ENCODE measurements around the gene MBNL2.

Gene MBNL2

DNA sequence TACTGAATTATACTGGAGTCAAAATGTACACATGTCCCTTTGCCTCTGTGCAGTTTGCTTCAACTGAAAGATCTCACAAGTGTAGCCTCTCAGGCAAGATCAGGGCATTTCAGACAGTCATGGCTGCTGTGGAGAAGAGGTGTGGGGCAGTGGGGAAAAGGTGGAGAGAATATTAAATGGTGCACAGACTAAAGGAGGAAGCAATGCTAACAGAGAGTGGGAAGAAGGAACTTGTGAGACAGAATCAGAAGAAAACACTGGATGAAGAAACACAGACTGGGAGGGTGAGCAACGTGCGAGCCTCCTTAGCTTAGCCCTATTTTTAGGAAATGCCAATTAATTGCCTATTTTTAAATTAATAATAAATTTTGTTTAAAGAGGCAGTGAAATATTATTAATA lies 162.2 kb downstream of the MBNL2 start:
- no peak for DNase-seq (ENCODE audit: low spot score)

DNA sequence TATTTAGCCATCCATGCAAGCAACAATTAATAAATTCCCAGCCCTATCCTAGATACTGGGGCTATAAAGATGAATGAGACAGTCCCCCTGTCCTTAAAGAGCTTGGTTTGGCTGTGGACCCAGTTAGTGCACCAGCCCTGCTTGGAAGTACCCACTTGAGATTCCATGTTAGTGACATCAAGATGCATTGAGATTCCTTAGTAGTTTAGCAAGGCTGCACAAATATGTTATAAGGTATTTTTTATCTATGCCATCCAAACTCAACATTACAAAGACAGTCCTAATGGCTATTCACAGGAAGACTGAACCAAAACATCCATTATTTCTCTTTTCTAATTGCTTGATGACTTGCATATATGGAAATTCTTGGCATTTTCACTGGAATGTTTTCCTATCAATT lies 163.0 kb downstream of the MBNL2 start:
- no peak for DNase-seq (ENCODE audit: low spot score)

DNA sequence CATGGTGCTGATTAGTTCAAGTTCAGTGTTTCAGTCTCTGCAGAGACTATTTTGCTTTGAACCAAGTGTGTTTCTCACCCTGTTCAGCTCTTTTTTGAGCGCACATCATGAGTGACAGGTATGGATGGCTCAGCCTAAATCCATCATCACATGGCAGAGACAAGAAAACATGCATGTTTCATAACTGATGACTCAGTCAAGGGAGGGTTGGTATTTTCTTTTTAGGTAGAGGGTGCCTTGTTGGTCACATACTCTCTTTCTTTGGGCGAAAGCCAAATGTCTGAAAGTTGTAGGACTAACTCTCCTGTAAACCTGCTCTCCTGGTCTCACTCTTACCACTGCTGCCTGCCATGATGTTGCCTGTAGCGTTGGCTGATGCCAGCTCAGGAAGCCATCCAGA lies 163.7 kb downstream of the MBNL2 start:
- no peak for DNase-seq (ENCODE audit: low spot score)

DNA sequence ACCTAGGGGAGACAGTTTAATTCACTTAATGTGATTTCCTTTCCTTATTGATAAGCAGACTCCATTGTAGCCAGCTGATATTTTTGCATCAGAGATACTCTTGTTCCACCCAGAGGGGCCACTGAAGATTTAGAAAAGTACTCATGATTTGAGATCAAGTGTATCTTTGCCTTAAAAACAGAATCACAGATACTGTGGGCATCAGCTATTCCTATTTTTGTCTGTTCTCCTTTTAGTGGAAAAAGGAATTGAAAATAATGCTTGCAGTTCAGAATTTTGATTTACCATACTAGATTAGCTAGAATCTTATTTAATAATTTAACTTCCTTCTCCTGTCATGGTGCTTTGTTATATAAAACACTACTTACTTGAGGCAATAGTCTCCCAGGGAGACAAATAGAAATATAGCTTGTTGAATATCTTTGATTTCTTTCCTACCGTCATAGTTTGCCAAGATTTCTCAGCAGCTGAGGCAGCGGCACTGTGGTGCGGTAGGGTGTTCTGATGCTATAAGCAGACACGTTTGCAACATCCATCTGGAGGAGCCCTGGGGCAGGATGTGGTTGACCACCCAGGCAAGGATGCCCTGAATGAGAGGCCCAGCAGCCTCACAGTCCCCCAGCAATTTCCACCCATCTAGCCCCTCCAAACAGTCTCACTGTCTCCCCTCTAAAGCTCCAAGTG lies 164.8 kb downstream of the MBNL2 start:
- no peak for DNase-seq (ENCODE audit: low spot score)

DNA sequence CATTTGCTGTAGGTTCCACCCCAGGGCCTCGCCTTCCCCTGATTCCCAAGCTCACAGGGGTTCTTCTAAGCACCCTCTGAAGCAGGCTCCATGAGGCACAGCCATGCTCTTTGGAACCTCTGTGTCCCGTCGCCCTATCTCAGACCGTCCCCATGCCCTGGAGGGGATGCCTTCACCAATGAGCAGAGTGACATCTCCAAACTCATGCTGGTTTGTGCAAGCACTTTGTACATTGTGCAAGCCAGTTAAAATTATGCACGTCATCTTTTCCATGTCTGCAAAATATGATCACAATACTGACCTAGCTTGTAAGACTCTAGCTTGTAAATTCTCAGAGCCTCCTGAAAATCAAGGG lies 165.3 kb downstream of the MBNL2 start:
- DNase-seq (ENCODE audit: low spot score) = no peak

DNA sequence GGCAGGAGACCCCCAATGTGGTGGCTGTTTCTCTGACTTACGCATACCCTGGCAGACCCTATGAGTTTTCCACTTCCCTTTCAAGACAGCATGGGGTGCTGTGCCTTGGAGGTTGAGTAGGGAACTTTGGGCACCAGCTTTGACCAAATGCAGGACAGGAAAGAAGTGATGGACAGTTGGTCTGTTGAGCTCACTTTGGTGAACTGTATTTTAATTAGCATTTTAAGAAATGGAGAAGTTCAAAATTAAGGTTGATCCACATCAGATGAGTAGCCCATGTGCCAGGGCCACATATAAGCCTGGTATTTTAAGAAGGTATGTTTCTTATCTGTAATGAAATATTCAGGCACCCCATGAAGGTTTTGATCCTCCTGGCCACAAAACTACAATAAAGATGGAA lies 165.8 kb downstream of the MBNL2 start:
- no peak for DNase-seq (ENCODE audit: low spot score)

DNA sequence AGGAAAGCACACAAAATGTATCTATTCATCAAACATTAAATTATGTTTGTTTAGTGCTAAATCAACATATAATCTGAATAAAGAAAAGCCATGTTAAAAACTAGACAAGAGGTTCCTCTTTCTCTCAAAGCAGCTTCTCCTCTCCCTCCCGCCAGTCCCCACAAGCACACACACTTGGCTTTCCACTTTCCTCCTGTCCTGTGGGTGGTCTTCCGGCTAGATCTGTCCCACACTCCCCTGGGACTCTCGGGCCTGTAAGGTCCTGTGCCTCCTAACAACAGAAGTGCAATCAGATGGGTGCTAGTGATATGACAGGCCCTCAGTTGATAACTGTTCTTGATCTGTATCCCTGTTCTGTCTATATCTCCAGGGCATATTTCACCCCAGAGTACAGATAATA lies 166.2 kb downstream of the MBNL2 start:
- DNase-seq (ENCODE audit: low spot score) = no peak

DNA sequence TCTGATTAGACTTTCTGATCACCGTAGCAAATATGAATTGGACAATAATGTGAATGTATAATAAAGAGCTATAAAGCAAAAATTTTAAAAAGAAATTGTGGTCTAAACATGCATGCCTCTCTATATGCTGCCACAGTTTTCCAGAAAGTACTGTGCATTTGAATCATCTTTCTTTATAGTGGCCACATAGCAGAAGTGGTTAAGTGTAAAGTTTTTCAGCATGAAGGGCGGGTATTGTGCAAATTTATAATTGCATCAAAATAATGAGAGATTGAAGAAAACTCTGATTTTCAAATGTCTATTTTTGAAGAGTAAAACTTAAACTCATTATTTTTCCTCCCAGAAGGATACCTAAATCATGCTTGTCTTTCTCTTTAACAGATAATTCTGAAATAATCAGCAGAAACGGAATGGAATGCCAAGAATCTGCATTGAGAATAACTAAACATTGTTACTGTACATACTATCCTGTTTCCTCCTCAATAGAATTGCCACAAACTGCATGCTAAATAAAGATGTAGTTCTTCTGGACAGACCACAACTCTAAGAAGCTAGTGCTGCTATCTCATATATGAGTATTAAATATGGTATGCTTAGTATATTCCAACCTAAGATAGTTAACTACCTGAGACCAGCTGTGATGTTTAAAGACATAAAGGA lies 168.9 kb downstream of the MBNL2 start:
- no peak for DNase-seq (ENCODE audit: low spot score)

DNA sequence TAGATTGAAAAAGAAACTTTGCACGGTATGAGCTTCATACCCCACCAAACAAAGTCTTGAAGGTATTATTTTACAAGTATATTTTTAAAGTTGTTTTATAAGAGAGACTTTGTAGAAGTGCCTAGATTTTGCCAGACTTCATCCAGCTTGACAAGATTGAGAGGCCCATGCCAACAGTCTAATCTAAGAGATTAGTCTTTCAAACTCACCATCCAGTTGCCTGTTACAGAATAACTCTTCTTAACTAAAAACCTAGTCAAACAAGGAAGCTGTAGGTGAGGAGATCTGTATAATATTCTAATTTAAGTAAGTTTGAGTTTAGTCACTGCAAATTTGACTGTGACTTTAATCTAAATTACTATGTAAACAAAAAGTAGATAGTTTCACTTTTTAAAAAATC lies 169.9 kb downstream of the MBNL2 start:
- no peak for DNase-seq (ENCODE audit: low spot score)

DNA sequence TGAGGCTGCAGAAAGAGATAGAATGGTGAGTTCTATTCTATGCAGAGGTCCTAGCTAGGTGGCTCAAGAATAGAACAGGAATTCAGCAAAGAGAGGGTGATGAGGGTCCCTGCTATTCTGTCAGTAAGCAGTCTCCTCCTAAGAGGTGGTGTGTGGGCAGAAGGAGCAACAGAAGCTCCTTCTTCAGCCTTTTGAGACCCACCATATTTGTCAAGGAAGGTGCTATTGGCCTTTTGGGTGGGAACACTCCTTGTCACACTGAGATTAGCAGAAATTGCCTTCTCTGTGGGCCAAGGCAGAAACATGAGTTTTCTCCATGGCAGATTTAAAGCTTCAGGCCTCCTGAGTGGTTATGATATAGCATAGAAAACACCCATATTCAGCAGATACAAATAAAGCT lies 172.4 kb downstream of the MBNL2 start:
- no peak for DNase-seq (ENCODE audit: low spot score)

DNA sequence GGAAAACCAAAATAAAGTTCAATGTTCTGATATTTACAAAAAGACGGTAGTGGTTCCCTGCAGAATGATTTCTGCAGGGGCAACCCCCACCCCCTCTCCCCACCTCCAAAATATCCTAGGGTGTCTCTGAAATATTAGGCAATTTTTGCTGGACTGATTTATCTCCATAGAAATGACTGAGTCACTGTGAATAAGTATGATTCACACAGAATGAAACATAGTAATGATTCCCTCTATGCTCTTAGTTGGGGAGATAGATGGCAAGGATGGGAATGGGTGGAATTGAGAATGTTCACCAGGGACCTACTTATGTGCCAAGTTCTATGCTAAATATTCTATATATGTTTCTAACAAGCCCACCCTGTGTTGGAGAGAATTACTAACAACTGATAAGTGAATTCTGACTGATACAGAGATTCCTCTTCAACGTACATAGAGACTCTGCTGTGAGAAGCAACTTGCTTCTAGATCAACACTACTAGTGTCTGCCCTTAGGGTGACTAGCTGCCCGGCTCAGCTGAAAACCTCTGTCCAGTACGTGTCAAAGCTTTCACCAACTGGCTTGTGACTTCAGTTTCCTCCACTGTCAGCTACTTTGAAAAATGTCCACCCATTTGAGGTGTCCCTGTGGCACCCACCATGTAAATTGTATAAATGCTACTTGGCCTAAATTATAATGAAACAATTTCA lies 173.5 kb downstream of the MBNL2 start:
- DNase-seq (ENCODE audit: low spot score) = no peak

DNA sequence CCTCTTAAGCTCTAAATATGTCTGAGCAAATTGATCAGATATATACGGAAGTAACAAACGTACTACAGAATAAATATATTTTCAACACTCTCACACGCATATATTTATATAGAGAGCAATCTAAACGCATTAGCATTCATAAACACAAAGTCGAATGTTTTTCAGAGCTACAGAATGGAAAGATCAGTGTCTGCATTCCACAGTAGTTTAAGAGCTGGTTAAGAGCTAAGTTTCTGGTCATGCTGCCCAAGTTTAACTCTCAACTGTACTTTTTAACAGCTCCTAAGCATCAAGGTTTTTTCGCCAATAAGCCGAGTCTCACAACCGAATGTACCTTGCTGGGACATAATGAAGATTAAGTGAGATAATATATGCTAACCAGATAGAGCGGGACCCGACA lies 175.1 kb downstream of the MBNL2 start:
- no peak for DNase-seq (ENCODE audit: low spot score)

DNA sequence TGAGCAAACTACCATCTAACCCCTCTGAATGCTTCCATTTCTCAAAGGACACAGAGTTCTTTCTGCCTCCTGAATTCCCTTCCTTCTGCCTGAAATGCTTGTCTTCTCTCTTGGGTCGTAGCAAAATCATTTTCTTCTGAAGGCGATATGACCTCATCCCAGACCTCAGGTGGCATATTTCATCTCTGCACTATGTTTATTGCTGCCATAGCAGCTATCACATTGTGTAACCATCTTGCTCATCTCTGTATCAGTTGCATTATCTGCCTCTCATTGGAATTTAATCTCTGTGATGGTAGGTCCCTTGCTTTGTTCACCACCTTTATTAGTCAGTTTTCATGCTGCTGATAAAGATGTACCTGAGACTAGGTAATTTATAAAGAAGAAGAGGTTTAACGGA lies 179.3 kb downstream of the MBNL2 start:
- DNase-seq (ENCODE audit: low spot score) = no peak

DNA sequence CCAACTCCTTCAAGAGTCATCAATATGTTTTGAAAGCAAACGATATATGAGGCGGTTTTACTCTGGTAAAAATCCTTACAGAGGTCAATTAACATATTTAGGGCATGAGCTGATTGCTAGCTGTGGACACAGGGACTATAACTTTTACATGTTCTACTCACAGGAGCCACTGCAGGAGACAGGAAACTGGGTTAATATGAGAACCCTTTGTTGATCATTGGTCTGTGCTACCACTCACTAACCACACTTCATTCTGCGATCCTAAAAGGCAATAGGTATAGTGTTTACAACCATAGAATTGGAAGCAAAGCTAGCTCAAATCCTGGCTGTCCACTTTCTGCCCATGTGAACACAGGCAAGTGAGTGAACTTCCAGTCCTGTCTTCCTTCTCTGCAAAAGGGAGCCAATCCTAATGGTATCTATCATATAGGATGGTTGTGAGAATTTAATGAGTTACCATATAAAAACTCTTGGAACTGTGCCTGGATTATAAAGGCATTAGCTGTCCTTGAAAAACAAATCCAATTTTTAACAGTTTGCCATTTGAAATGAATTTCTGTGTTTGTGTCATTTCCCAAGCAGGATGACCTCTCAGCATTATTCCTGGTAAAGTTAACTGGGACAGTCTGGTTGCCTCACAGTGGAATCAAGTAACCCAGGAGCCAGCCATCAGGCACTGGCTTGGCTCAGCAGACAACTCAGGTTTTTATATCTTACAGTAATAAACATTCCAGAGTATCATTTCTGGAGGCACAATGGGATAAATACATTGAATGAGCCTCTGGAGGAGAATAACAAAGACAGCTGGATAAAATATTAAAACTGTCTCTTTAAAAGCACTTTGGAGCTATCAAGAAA lies 182.0 kb downstream of the MBNL2 start:
- DNase-seq (ENCODE audit: low spot score) = no peak

DNA sequence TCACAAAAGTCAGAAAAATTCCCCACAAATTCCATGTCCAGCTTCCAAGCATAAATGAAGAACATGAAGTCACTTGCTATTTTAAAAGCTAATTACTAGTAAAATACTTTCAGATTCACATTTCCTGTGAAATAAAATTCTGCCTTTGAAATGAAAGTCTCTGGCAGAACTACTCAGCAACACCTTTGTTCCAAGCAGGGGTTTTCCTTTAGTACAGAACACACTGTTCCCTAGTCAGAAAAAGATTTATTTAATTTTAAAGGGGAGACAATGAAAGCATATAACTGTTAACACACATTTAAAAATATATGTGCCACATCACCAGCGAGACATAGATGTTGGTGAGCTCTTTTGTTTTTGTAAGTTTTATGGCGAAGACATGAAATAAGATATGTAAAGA lies 185.4 kb downstream of the MBNL2 start:
- DNase-seq (ENCODE audit: low spot score) = no peak

DNA sequence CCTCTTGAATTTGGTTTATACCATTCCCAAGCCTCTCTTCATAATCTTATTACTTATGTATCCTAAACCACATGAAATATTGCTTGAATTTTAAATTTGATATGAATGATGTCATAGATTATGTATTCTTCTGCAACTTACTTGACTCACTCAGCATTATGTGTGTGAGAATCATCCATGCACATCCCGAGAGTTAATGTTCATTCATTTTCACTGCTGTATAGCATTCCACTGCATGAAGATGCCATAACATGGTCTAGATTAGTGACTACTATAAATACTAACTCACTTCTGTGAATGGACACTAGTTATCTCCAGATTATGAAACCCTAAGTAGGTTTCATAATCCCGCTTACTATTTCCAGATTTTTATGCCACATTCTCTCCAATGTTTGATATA lies 186.8 kb downstream of the MBNL2 start:
- DNase-seq (ENCODE audit: low spot score) = no peak

DNA sequence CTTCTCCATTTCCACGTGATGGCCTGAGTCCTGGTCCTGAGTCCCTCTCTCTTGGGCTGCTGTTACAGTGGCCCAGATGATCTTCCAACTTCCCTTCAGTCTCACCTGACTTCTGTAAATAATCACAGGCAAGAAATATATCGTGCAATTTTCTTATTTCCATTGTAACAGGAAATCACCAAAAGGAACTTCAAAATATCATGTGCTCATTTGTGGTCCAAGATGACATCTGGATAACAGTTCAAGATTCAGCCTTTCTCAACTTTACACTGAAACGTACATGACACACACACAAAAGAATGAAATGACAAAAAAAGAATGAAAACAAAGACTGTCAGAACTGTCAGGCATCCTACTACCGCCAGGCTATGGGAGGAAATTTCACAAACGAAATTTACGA lies 189.9 kb downstream of the MBNL2 start:
- no peak for DNase-seq (ENCODE audit: low spot score)

DNA sequence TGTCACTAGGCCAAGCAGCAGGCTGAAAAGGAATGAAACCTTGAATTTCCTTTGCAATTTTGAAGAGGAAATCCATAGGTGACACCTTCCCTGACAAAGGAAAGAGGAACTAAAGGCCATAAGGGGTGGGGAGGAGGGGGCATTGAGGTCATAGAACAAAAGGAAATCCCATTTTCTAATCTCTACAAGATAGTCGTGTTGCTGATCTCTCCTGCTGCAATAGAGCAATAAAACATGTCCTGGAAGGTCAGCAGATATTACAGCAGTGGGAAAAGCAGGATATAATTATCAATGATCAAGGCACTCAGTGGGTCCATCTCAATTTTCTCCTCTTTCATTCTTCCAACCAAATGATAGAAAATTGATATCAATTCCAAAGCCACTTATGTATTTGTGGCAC lies 191.6 kb downstream of the MBNL2 start:
- DNase-seq (ENCODE audit: low spot score) = no peak

DNA sequence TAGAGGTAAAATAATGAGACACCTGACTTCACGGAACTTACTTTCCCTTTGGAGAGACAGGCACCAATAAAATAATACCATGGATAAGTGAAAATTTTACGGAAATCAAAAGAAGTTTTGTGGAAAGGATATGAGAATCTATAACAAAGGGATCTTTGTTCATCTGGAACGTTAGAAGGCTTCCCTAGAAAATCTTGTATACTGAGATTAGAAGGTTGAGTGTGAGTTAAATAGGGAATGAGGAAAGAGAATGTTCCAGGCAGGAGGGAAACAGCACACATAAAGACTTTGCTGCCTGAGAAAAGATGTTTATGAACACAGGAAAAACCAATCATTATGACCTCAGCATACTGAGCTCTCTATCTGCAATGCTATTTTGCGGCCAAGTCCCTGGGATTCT lies 192.3 kb downstream of the MBNL2 start:
- DNase-seq (ENCODE audit: low spot score) = no peak

DNA sequence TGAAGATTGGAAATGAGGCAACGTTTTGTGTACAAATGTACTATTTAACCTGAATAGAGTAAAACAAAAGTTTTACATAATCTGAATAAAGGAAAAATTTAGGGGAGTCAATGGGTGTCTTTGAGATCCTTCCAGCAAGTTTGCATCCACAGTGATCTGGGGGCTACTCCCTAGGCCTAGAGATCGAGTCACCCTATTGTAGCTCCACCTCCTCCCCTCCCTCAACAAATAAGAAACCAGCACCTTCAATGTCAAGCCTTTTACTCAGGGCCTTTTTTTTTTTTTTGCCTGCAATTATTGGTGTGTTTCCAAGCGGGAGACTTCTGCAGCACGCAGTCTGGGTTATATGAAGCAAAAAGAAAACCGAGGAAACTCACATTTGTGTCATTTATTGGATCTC lies 195.6 kb downstream of the MBNL2 start:
- no peak for DNase-seq (ENCODE audit: low spot score)

DNA sequence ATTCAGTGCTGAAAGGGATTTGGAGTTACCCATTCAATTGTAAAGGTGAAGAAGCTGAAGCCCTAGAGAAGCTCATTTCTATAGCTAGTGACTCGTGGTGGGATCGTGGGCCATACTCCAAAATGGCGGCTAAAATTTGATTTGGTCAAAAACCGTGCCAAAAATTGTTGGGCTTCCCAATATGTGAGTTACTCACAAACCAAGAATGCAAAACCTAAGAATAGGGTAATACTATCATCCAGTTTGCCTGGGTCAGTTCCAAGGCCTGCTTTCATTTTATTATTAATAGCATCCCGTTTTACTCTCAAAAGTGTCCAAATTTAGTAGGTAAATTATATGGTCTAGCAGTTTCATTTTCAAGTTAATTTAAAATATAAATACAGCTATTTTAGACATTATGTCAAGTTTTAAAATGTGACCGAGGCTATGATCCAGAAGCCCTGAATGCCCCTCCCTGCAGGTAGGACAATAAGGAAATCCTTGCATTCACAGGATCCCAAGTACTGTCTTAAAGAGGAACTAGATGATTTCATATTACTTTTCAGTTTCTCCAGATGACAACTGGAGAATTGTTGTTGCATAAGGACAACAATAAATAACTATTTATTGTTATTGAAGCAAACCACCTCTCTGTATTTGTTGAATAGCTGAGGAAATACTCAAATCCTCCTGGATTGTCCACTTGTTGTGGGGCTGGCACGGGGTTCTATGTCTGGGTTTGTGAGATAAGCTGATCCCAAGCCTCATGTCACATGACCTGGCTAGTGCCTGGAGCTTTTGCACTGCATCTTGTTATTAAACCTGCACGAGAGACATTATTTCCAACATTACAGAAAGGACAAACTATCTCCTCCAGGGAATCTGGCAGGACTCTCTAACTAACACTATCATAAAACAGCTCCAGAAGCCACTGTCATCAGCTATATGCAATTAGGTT lies 200.3 kb downstream of the MBNL2 start:
- no peak for DNase-seq (ENCODE audit: low spot score)
